Measurements from ENCODE around the gene AFF3.

Gene AFF3

GRCh38 chr2:99850084-99850710 lies 292.2 kb downstream of the AFF3 start:
- no peak for DNase-seq

GRCh38 chr2:99846462-99847107 lies 295.8 kb downstream of the AFF3 start:
- no peak for DNase-seq

- DNase-seq, result no peak
Measured at GRCh38 chr2:99845296-99845695, 297.1 kb downstream of the AFF3 start.

- DNase-seq, result no peak
Measured at GRCh38 chr2:99842451-99842850, 299.9 kb downstream of the AFF3 start.

GRCh38 chr2:99841749-99842148 lies 300.6 kb downstream of the AFF3 start:
- no peak for DNase-seq

- no peak for DNase-seq
Measured at GRCh38 chr2:99840831-99841230, 301.6 kb downstream of the AFF3 start.

- DNase-seq, result no peak
Measured at GRCh38 chr2:99836690-99837605, 305.4 kb downstream of the AFF3 start.

- no peak for DNase-seq
Measured at GRCh38 chr2:99834426-99834825, 308.0 kb downstream of the AFF3 start.

GRCh38 chr2:99833586-99834201 lies 308.7 kb downstream of the AFF3 start:
- DNase-seq, result no peak

GRCh38 chr2:99832926-99833325 lies 309.5 kb downstream of the AFF3 start:
- DNase-seq, result no peak

GRCh38 chr2:99831772-99832171 lies 310.6 kb downstream of the AFF3 start:
- DNase-seq, result no peak

GRCh38 chr2:99827296-99827999 lies 314.9 kb downstream of the AFF3 start:
- DNase-seq, result no peak

- no peak for DNase-seq
Measured at GRCh38 chr2:99825630-99826029, 316.8 kb downstream of the AFF3 start.

GRCh38 chr2:99824758-99825157 lies 317.6 kb downstream of the AFF3 start:
- no peak for DNase-seq

GRCh38 chr2:99822474-99823207 lies 319.7 kb downstream of the AFF3 start:
- no peak for DNase-seq

- DNase-seq, result no peak
Measured at GRCh38 chr2:99821984-99822383, 320.4 kb downstream of the AFF3 start.

GRCh38 chr2:99821572-99821971 lies 320.8 kb downstream of the AFF3 start:
- DNase-seq, result no peak

- DNase-seq, result no peak
Measured at GRCh38 chr2:99821039-99821438, 321.4 kb downstream of the AFF3 start.

- DNase-seq, result no peak
Measured at GRCh38 chr2:99819766-99820165, 322.6 kb downstream of the AFF3 start.

GRCh38 chr2:99818842-99819241 lies 323.5 kb downstream of the AFF3 start:
- no peak for DNase-seq

GRCh38 chr2:99816908-99817307 lies 325.5 kb downstream of the AFF3 start:
- DNase-seq, result no peak

GRCh38 chr2:99812426-99812825 lies 330.0 kb downstream of the AFF3 start:
- no peak for DNase-seq

Measured in activated gamma-delta T cell treated with Interleukin-2 at 50 U/mL for 16 hours (primary cell).